ENCODE data around the gene MRC2.

DNA sequence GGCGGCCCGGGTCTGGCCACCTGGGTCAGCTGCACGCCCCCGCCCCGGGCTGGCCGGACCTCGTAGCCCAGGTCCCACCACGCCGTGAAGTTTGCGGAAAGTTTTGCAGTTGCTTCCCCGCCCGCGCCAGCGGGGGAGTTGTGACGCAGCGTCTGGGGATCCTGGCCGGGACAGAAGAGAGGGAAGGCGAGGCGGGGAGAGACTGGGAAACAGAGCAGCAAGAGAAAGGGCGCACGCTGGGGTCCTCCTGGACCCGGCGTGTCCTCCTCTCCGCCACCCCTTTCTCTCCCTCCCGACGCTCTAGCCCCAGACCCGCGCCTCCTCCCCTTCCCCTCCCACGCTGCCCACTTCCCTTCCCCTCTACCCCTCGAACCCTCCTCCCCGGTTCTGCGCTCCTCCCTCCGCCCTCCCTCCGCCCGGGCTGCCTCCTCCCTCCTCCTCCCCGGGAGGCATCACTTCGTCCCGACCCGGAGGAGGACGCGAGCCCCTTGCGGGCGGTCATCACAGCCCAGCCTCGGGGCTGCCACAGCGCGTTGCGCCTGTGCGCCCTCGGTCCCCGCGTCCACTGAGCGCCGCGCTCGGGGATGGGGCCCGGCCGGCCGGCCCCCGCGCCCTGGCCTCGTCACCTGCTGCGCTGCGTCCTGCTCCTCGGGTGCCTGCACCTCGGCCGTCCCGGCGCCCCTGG, at the start of gene MRC2:
- TF ChIP-seq EZH2 (IDR thresholded peaks at IDR 0.05; ENCODE audit: insufficient read depth, poor library complexity, severe bottlenecking) (no peak), EZH2phosphoT487 (IDR thresholded peaks at IDR 0.05; ENCODE audit: insufficient read depth, low read depth) (no peak)

Data from GM23248 (cell line).